Midbrain (tissue), 1 donor: Measurements from ENCODE around the gene KCNMA1.

ENCODE experiments used
- DNase-seq: peaks from one replicate; lab custom pipeline; 2025; lab: John Stamatoyannopoulos, UW

Gene KCNMA1

GRCh38 chr10:76946270-76946669 is 691.3 kb downstream of the KCNMA1 start:
- DNase-seq = no peak

GRCh38 chr10:76945166-76945565 is 692.4 kb downstream of the KCNMA1 start:
- no peak for DNase-seq

- no peak for DNase-seq
Observed at GRCh38 chr10:76944640-76945039, 693.0 kb downstream of the KCNMA1 start.

- DNase-seq = no peak
Observed at GRCh38 chr10:76942628-76943416, 694.8 kb downstream of the KCNMA1 start.

- peak; percentile 29 for DNase-seq
Observed at GRCh38 chr10:76939933-76940468, 697.6 kb downstream of the KCNMA1 start.

GRCh38 chr10:76937181-76937600 is 700.4 kb downstream of the KCNMA1 start:
- no peak for DNase-seq

GRCh38 chr10:76935941-76936613 is 701.5 kb downstream of the KCNMA1 start:
- DNase-seq = no peak

GRCh38 chr10:76928565-76928964 is 709.0 kb downstream of the KCNMA1 start:
- no peak for DNase-seq

- DNase-seq = no peak
Observed at GRCh38 chr10:76925636-76926405, 711.8 kb downstream of the KCNMA1 start.

GRCh38 chr10:76922666-76923065 is 714.9 kb downstream of the KCNMA1 start:
- DNase-seq = no peak

GRCh38 chr10:76921383-76922010 is 716.1 kb downstream of the KCNMA1 start:
- no peak for DNase-seq

- DNase-seq = no peak
Observed at GRCh38 chr10:76920581-76920980, 717.0 kb downstream of the KCNMA1 start.

- no peak for DNase-seq
Observed at GRCh38 chr10:76918106-76918505, 719.5 kb downstream of the KCNMA1 start.

- DNase-seq = no peak
Observed at GRCh38 chr10:76917071-76917470, 720.5 kb downstream of the KCNMA1 start.

- no peak for DNase-seq
Observed at GRCh38 chr10:76916536-76916935, 721.1 kb downstream of the KCNMA1 start.

GRCh38 chr10:76915316-76915715 is 722.3 kb downstream of the KCNMA1 start:
- DNase-seq = no peak

GRCh38 chr10:76911184-76911583 is 726.4 kb downstream of the KCNMA1 start:
- peak; percentile 13 for DNase-seq

- DNase-seq = no peak
Observed at GRCh38 chr10:76910184-76910962, 727.2 kb downstream of the KCNMA1 start.

GRCh38 chr10:76906256-76906655 is 731.4 kb downstream of the KCNMA1 start:
- DNase-seq = no peak

- DNase-seq = no peak
Observed at GRCh38 chr10:76905251-76905650, 732.4 kb downstream of the KCNMA1 start.

GRCh38 chr10:76903387-76903945 is 734.1 kb downstream of the KCNMA1 start:
- DNase-seq = no peak
